NCI-H2081 treated with DMSO at 0.1 percent for 48 hours (cell line): Measurements from ENCODE around the gene CLCA4.
"Not testable (repeated sequence)": the region's sequence is repeated elsewhere in the genome, so short reads cannot be mapped to it uniquely, and the experiment has no call there.

Source experiments
- DNase-seq: peaks from one replicate; lab custom pipeline; 2025; lab: John Stamatoyannopoulos, UW

Gene CLCA4

GRCh38 chr1:86546787-86547221 is at the start of gene CLCA4:
TSS of gene CLCA4 (plus strand) at chr1:86547078. CDS start at chr1:86547120, 42 bp downstream.
- DNase-seq, result peak; percentile 30

DNA sequence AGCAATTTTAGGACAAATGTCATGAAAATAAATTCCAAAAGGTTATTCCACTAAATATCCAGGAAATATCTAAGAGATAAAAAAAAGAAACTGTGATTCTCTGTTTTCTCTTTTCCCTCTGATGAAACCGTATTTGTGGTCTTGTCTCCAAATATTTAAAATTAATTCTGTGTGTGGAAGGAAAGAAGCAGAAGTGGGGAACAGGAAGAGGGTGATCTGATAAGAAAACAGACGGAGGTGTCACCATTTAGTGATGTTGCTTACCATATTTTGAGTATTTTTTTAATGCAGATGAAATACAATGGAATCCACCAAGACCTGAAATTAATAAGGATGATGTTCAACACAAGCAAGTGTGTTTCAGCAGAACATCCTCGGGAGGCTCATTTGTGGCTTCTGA is 48.6 kb upstream of the CLCA4 start:
- DNase-seq, result no peak

GRCh38 chr1:86499987-86500593 is 46.8 kb upstream of the CLCA4 start:
- DNase-seq, result peak; percentile 7

DNA sequence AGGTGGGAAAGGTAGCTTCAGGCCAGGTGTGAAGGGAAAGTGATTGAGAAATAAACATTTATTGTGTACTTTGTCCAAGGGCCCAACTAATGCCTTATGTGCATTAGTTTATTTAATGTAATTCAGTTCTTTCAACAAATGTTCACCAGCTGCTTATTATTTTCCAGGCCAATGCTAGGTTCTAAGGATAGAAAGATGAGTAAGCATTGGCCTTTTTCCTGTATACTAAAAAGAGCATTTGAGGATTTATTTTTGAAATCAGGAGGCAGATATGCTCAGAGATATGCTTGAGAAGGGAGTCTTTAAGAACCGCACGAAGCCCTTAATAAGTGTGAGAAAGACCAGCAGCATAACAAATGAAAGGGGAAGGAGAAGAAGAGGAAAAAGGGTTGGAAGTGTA is 46.2 kb upstream of the CLCA4 start:
- DNase-seq, result no peak

DNA sequence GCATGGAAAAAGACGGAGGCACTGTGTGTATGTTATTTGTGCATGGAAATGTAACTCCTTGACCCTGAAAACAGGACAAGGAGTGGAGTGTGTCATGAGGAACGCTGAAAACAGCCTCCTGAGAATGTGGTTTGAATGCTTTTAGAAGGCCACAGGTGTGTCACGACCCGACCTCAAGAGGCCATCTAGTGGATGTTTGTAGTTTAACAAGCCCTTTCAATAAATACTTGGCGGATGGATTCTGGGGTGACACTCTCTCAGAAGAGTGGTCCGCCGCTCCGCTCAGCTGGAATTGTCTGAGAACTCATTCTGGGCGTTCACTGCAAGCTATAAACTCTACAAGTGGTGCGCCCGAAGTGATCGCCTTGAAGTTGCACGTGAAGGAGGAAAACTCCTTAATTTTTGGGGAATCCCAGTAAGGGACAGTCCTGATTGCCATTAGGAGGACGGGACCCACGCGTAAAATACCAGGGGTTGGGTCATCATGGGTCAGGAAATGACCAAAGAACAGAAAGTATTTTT is 44.7 kb upstream of the CLCA4 start:
- not testable (repeated sequence) for DNase-seq

DNA sequence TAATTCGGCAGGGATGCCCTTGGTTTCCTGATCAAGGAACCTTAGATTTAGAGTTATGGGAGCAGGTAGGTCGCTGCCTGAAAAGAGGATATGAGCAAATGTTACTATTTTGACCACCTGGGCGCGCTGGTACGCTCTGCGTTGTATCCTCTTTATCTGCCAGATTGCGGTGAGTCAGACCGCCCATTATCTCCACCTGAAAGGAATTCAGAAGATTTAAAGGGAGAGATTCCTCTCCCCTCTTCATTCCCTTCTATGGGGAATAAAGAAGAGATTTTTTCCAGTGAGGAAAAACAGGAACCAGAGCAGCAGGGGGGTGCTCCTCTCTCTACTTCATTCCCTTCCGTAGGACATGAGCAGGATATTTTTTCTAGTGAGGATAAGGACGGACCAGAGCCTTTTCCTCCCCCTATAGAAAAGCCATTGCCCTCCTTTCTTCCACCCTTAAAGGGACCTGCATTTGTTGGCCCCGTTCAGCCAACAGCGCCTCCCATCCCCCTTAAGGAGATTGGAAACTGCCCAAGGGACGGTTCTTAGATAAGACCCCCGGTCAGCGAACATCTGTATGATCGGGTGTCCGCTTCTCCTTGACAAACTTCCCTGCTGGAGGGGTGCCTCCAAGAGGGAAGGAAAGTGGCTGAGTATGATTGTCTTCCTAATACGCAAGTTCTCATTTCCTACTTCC is 44.0 kb upstream of the CLCA4 start:
- no peak for DNase-seq

DNA sequence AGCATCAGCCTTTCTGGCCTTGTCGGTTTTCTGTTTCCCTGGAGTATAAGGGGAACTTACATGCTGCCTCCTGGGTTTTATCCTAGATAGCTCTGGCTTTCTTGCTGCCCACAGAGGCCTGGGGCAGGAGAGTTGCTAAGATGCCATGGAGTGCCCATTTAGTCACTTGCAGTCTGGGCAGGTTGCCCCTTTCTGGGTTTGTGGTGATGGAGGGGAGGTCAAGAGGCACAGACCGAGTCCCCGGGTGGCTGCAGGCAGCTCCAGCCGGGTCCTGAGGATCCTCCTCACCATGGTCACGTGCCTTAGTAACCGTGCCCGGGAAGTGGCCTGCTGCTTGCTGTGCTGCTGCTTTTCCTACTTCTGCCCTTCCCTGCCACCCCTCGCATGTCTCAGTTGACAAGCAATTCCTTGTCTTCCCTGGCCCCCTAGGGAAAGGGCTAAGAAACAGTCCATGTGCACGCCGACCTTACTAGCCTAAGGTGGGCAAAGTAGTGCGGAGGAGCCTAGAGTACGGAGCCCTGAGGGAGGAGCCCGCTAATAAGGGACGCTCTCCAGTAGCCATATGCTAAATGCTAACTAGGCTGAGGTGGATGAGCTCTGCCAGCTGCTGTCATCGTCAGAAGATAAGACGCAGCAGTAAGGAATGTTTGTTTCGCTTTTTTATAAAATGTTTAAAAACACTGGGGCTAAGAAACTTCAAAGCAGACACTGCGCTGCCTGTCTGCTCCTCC is 43.3 kb upstream of the CLCA4 start:
- DNase-seq, result no peak

- no peak for DNase-seq
Measured at GRCh38 chr1:86504137-86504479, 42.8 kb upstream of the CLCA4 start.

DNA sequence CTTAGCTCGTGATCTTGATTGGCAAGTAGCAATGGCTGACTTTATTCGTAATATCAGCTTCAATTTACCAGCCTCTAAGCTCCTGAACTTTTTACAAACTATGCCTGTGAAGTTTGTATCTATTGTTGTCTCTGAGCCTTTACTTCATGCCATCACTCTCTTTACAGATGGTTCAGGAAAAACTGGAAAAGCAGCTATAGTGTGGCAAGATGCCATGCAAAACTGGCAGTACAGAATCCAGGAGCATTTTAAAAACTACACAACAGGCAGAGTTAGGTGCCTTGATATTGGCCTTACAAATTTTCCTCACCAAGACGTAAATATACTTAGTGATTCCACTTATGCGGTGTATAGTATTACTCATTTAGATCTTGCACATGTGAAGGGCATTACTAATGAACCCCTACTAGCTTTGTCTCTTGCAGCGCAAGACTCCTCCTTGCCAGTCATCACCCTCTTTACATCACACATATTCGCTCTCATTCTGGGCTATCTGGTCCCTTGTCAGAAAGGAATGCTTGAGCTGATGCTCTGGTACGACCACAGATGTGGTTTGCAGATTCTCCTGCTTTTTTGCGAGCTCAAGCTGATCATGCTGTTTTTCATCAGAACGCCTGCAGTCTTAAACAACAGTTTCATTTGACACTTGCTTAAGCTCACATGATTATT is 41.8 kb upstream of the CLCA4 start:
- no peak for DNase-seq

DNA sequence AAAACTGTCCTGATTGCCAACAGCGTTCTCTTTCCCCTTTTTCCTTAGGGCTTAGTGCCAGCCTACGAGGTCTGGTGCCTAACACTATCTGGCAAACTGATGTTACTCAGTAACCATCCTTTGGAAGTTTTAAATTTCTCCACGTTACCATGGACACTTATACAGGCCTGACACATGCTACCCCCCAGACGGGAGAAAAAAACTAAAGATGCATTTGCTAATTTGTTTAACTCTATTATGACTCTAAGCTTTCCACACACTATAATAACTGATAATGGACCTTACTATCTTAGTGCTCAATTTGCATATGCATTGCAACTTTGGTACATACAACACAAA is 41.3 kb upstream of the CLCA4 start:
- DNase-seq, result no peak

DNA sequence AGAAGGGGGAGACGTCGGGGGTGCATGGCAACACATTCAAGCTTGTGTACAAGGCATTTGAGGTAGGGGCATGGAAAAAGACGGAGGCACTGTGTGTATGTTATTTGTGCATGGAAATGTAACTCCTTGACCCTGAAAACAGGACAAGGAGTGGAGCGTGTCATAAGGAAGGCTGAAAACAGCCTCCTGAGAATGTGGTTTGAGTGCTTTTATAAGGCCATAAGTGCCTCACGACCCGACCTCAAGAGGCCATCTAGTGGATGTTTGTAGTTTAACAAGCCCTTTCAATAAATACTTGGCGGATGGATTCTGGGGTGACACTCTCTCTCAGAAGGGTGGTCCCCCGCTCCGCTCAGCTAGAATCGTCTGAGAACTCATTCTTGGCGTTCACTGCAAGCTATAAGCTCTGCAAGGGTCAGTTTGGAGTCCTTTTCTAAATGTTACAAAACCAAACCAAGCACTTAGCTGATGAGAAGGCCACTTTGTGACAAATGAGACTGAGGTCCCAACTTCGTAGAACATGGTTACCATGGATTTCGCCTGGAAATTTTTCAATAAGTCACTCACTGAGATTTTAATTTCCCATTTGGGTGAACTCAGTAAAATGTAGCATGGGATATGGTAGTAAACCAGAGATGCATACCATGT is 38.8 kb upstream of the CLCA4 start:
- DNase-seq, result no peak

DNA sequence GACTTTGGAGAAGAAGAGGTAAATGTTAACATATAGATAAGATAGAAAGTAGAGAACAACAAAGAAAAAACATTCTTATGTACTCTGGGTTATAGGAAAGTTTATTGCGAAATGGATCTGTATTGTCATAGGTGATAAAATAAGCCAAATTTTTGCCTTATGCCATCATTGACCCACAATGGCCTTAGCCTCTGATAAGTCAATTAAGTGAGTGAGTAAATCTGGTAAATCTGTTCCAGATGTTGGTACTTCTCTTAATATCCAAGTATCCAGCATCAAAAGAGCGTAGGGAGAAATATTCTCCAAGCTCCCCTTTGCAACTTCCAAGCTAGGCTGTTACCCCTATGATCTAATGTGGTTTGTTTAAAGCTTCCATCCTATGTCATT is 38.3 kb upstream of the CLCA4 start:
- no peak for DNase-seq

DNA sequence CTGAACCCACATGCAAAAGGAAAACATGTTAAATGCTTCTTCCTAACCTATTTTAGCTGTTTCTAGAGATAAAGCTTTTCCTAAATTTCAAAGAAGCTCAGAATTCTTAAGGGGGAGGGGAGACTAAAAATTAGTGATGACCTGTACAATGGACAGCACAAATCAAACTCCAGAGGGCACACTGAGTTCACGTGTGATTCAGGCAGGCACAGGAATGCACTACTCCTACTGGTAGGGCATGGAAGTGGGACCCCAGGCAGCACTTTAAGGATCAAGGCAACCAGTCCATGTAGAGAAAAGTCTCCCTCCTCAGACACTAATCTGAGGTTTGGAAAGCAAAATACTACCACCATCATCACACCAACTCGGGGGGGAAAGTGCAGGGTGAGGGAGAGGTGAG is 31.3 kb upstream of the CLCA4 start:
- no peak for DNase-seq

GRCh38 chr1:86516335-86516734 is 30.5 kb upstream of the CLCA4 start:
- DNase-seq, result no peak

- no peak for DNase-seq
Measured at GRCh38 chr1:86517336-86517735, 29.5 kb upstream of the CLCA4 start.

GRCh38 chr1:86520789-86521521 is 25.9 kb upstream of the CLCA4 start:
- no peak for DNase-seq

GRCh38 chr1:86521522-86521891 is 25.4 kb upstream of the CLCA4 start:
- no peak for DNase-seq

- DNase-seq, result no peak
Measured at GRCh38 chr1:86522240-86522639, 24.6 kb upstream of the CLCA4 start.

DNA sequence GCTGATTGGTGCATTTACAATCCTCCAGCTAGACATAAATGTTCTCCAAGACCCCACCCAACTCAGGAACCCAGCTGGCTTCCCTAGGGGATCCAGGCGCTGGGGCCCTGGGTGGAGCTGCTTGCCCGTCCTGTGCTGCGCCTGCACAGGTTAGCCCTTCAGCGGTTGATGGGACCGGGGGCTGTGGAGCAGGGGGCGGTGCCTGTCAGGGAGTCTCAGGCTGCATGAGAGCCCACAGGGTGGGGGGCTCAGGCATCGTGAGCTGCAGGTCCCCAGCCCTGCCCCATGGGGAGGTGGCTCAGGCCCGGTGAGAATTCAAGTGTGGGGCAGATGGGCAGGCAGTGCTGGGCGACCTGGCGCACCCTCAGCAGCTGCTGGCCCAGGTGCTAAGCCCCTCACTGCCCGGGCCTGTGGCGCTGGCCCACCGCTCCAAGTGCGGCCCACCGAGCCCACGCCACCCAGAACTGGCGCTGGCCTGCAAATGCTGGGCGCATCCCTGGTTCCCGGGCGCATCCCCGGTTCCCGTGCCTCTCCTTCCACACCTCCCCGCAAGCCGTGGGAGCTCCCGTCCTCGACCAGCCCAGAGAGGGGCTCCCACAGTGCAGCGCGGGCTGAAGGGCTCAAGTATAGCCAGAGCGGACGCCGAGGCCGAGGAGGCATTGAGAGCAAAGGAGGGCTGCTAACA is 23.1 kb upstream of the CLCA4 start:
- no peak for DNase-seq

DNA sequence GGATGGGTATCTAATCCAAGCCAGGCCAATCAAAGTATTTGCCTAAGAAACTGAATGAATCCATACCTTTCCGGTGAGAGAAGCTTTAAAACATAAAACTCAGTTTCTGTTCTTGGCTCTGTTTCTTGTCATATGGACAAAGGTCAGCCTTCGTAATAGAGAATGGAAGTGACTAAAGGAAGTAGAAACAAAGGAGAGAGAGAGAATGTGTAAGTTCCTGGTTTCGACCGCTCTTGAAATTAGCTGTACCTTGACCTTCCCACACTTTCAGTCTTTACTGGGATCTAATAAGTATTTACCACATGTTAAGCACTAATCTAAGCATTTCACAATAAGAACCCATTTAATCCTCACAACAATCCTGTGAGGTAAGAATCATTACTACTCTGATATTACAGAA is 19.6 kb upstream of the CLCA4 start:
- no peak for DNase-seq

GRCh38 chr1:86530211-86530845 is 16.6 kb upstream of the CLCA4 start:
- DNase-seq, result no peak
